Mesothelial cell of epicardium (in vitro differentiated cells): ENCODE results near the gene PCGF2. TPM values are rescaled to one million over a fixed set of nuclear protein-coding genes. Genes with fewer than 3 reads are reported as not detected.
A peak's percentile ranks its signal among the peaks of the same experiment; 100 is the strongest.

ENCODE experiments used
- DNase-seq, 2 experiments: peaks; one replicate each; pipeline ENCODE4 v3.0.0; 2021; ENCODE audit warnings: low spot score in 2 of 2; ENCODE audit not compliant: unreplicated experiment in 2 of 2
- H3K27ac Mint-ChIP-seq: 2 replicates; pipeline ENCODE4 v1.8.0; 2021; ENCODE audit warnings: mixed read lengths
- H3K27me3 Mint-ChIP-seq: 2 replicates; pipeline ENCODE4 v1.8.0; 2021; ENCODE audit warnings: low read depth, mixed read lengths
- H3K36me3 Mint-ChIP-seq: 2 replicates; pipeline ENCODE4 v1.8.0; 2021; ENCODE audit warnings: mixed read lengths
- H3K4me1 Mint-ChIP-seq: 2 replicates; pipeline ENCODE4 v1.8.0; 2021; ENCODE audit warnings: mixed read lengths
- H3K4me3 Mint-ChIP-seq: 2 replicates; pipeline ENCODE4 v1.8.0; 2021; ENCODE audit warnings: mild to moderate bottlenecking, moderate library complexity, mixed read lengths
- H3K9me3 Mint-ChIP-seq: 2 replicates; pipeline ENCODE4 v1.8.0; 2021; ENCODE audit warnings: mixed read lengths
- total RNA-seq: library from RNA; stranded (reverse); gene quantifications from 3 replicates; pipeline ENCODE4 v1.2.1, GENCODE V29; 2021
- TF ChIP-seq, protein P1 (sequence below): fragments of 200-600 bp; sonication (generic); IDR thresholded peaks from one replicate; pipeline ENCODE4 v1.5.0; 2021; ENCODE audit warnings: antibody characterized with exemption; ENCODE audit not compliant: unreplicated experiment

The PCGF2 gene
- total RNA-seq, 1 donor from 2014 or later: 83.3 TPM

DNA sequence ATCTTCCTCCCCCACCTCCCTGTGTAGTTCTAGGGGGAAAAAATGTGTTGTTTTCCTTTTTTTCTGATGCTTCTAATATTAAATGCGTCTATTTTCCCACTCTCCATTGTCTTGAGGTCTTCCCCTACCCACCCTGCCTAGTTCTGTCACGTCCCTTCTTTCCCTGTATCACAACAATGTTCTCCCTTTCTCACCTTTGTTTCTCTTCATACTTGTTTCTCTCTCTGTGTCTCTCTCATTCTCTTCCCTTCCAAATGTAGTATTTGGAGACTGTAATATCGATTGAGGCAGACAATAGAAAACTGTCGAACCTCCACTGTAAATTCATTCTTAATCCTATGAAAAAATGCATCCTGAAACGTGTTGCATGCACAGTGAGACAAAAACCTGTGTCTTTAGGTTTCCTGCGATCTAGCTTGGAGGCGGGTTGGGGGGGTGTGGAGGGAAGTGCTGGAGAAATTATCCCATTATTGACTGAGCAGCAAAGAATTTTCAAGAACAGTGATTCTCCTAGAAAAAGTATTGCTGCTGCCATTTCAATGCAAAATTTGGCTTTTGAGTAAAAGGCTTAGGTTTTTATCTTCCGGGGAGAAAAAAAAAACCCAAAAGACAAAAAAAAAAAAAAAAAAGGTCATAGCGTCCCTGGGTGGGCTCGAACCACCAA is 3.1 kb upstream of the PCGF2 start:
- no peaks in the 10 kb centered on the region for H3K9me3 Mint-ChIP-seq
- TF ChIP-seq, protein P1, sequence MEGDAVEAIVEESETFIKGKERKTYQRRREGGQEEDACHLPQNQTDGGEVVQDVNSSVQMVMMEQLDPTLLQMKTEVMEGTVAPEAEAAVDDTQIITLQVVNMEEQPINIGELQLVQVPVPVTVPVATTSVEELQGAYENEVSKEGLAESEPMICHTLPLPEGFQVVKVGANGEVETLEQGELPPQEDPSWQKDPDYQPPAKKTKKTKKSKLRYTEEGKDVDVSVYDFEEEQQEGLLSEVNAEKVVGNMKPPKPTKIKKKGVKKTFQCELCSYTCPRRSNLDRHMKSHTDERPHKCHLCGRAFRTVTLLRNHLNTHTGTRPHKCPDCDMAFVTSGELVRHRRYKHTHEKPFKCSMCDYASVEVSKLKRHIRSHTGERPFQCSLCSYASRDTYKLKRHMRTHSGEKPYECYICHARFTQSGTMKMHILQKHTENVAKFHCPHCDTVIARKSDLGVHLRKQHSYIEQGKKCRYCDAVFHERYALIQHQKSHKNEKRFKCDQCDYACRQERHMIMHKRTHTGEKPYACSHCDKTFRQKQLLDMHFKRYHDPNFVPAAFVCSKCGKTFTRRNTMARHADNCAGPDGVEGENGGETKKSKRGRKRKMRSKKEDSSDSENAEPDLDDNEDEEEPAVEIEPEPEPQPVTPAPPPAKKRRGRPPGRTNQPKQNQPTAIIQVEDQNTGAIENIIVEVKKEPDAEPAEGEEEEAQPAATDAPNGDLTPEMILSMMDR: no peak
- no peaks in the 10 kb centered on the region for H3K27me3 Mint-ChIP-seq
- no peak for DNase-seq
- H3K4me3 Mint-ChIP-seq: peak overlapping the region; percentile 91
- peak overlapping the region; percentile 90 for H3K27ac Mint-ChIP-seq
- H3K4me1 Mint-ChIP-seq: peaks cover 37% of the 10 kb centered on the region
- H3K36me3 Mint-ChIP-seq: peaks cover 3% of the 10 kb centered on the region

DNA sequence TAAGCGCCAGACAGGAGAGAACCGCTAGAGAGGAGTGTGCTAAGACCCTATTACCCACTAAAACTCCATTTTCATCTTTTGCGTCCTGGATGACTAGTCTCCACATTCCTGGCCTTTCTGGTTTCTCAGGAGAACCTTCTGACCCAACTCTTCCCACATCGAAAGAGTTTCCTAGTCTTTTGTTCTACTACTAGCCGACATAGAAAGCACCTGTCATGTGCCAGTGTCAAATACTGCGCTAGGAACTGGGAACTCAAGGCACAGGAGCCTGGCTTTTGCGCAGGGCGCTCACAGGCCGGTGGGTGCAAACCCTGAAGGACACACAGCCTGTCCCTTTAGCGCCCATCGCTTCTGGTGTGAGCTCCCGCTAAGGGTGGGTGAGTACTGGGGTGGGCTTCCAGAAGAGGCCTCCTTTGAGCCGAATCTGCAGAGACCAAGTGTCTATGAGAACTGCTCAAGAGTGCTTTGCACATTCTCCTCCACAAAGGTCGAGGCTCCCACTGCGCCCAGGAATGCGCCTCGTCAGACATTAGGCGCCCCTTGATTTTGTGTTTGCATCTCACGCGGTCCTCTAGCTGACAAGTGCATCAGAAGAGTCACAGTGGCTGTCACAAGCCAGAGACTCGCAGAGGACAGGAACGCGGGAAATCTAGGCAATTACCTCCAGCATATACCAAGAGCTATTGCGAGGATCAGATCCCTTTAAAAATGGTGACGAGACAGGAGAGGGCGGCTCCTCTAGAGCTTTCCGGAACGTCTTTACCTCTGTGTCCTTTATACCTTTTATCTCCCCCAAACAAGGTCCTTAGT is 2.4 kb upstream of the PCGF2 start:
- no peaks in the 10 kb centered on the region for H3K27me3 Mint-ChIP-seq
- DNase-seq: no peak
- no peaks in the 10 kb centered on the region for H3K9me3 Mint-ChIP-seq
- H3K36me3 Mint-ChIP-seq: no peaks in the 10 kb centered on the region
- H3K4me3 Mint-ChIP-seq: peak overlapping the region; percentile 91
- peak overlapping the region; percentile 90 for H3K27ac Mint-ChIP-seq
- TF ChIP-seq, protein P1: no peak
- H3K4me1 Mint-ChIP-seq: peaks cover 45% of the 10 kb centered on the region

DNA sequence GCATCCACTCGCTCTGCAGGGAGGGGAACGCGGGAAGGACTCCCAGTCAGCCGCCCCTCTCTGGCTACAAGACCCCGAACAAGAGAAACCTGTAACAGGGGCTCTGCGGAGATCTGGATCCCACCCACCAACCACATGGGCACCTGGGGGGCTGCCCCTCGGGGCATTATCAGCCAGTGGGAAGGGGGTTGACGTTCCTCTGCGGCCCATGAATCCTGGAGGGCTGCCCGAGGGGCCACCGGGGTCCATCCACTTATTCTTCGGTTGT is 1.8 kb upstream of the PCGF2 start:
- H3K27ac Mint-ChIP-seq: peak overlapping the region; percentile 90
- no peak for DNase-seq
- TF ChIP-seq, protein P1: no peak
- H3K4me3 Mint-ChIP-seq: peak overlapping the region; percentile 91
- H3K9me3 Mint-ChIP-seq: no peaks in the 10 kb centered on the region
- H3K4me1 Mint-ChIP-seq: peaks cover 48% of the 10 kb centered on the region
- H3K27me3 Mint-ChIP-seq: no peaks in the 10 kb centered on the region
- no peaks in the 10 kb centered on the region for H3K36me3 Mint-ChIP-seq

DNA sequence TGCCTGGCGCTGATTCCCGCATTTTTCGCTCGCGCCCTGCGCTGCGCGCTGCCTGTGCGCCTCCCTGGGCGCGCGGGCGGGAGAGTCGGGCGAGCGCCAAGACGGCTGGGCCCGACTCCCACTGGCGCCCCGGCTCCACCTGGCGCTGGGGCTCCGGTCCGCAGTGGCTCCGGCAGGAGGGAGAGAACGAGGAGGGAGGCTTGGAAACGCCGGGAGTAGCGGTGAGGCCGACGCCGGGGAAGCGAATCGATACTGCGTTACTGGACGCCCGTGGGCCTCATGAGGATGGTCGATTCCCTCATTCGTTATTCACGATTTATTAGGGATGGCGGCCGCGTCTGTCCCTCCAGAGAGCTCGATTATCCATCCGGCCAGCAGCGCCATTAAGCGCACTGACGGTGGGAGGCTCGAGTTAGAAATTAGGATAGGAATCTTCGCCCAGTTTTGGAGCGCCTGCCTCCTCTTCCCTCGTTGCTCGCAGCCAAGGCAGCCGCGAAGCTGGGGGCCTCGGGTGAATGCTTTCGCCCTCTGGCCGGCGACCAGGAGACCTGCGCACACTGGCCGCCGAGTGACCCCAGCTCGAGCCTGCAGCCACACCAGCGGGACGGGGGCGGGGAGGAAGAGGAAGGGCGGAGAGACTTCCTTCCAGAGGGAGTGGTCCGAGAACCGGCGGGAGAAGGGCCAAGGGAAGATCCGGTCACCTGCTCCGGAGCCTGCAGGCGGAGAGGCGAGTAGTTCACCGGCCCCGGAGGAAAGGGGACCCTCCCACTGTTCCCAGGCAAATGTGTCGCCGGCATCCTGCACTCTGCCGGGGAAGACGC is 1.3 kb upstream of the PCGF2 start:
- H3K4me1 Mint-ChIP-seq: peaks cover 49% of the 10 kb centered on the region
- peak in 1 of 2 experiments; percentile 66 for DNase-seq
- H3K27me3 Mint-ChIP-seq: no peaks in the 10 kb centered on the region
- no peaks in the 10 kb centered on the region for H3K36me3 Mint-ChIP-seq
- TF ChIP-seq, protein P1: no peak
- H3K9me3 Mint-ChIP-seq: no peaks in the 10 kb centered on the region
- peak overlapping the region; percentile 90 for H3K27ac Mint-ChIP-seq
- H3K4me3 Mint-ChIP-seq: peak overlapping the region; percentile 91

DNA sequence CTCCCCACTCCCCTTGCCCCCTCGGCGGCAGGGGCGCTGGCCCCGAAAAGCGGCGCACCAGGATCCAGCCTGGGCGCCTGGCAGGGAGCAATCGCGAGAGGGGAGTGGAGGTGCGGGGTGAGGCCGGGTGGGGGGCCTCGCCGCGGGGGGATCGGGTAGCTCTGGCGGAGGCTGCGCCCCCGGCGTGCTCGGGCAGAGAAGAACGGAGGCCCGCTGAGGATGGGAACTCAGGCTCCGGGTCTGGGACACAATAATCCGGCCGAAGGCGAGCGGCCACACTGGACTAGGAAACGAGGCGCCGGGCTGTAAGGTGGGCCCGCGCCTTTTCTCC is 721 bp upstream of the PCGF2 start:
- Mint-ChIP-seq H3K9me3 (no peaks in the 10 kb centered on the region), H3K27me3 (no peaks in the 10 kb centered on the region), H3K4me3 (peak overlapping the region; percentile 91), H3K27ac (no peak overlapping the region), H3K4me1 (peaks cover 53% of the 10 kb centered on the region), H3K36me3 (no peaks in the 10 kb centered on the region)
- DNase-seq: peak in 1 of 2 experiments; percentile 45
- TF ChIP-seq, protein P1: no peak
